Activated CD4-positive, CD25-positive, alpha-beta regulatory T cell treated with anti-CD3 and anti-CD28 coated beads, Interleukin-2, amount 50 U/mL, for 16 hours (primary cell): ENCODE results near the gene ZP1.

Experiments
- DNase-seq: peaks from one replicate; pipeline ENCODE4 v3.0.0-alpha.2; 2020; ENCODE audit warnings: low read depth, low spot score

Gene ZP1

DNA sequence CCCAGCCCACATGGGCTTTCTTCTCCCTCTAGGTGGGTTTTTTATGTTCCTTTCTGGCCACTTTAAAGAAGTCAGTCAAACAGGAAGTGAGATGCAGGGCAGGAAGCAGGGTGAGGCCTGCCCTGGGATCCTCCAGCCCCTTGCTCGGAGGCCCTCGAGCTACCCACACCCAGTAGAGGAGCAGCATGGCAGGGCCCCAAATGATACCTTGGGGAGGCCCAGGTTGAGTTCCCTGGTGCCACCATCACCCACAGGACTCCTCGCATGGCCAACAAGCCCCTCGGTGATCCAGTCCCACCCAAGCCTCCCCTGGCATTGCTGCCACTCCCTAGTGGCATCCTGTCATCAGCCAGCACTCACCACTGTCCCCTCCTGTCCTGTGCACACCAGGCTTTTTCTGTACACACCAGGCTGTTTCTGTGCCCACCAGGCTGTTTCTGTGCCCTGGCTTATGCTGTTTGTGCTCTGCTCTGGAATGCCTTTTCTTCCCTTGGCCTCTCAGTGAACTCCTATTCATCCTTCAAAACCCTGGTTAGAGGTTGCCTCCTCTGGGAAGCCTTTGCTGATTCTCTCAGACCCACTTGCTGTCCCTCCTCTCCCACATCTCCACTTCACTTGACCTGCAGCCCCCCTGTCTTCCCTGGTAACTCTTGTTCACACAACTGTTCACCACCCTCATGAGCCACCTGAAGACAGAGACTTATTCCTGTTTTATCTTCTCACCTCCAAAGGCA lies 8.4 kb upstream of the ZP1 start:
- DNase-seq: no peak

DNA sequence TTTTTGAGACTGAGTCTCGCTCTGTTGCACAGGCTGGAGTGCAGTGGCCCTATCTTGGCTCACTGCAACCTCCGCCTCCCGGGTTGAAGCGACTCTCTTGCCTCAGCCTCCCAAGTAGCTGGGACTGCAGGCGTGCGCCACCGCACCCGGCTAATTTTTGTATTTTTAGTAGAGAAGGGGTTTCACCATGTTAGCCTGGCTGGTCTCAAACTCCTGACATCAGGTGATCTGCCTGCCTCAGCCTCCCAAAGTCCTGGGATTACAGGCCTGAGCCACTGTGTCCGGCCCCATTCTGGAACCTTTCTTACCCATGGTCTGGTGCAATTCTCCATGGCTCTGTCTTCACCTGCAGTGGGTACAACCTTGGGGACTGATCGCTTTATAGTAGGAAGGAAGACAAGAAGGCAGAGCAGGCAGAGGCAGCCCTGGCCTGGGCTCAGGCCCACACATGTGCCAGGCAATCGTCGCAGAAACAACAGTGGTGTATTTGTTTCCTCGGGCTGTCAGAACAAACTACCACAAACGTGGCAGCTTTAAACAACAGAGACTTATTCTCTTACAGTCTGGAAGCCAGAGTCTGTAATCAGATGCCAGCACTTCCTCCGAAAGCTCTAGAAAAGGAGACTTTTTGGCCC lies 7.6 kb upstream of the ZP1 start:
- DNase-seq: no peak

DNA sequence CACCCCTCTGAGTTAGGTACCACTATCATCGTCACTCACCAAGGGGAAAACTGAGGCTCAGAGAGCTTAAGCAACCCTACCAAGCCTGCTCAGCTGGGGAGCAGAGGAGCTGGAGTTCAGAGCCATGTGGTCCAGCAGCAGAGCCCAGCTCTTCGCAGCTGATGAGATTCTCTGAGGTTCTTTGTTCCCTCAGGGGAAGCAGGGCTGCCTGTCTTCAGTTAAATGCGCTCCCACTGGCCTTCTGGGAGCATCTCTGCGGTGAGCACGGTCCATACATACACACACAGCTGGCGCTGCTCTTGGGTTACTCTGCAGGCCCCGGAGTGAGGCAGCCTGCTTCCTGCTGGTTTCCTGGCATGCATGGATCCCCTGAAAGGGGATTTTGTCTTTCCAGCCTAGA lies 6.4 kb upstream of the ZP1 start:
- DNase-seq: no peak

DNA sequence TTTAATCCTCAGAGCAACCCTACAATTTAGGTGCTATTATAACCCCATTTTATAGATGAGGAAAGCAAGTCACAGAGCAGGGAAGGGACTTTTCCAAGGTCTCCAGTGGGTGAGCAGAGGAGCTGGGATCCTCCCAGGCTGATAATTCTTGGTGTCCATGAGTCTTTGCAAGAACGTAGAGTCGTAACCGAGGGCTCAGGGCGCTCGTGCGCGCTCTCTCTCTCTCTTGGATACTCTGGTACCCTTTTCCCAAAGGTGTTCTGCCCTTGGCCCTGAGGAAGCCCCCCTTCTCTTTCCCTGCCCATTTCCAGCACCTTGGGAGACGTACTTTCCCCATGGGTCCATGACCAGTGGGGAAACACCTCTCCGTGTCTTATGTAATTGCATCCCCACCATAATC lies 5.2 kb upstream of the ZP1 start:
- no peak for DNase-seq

DNA sequence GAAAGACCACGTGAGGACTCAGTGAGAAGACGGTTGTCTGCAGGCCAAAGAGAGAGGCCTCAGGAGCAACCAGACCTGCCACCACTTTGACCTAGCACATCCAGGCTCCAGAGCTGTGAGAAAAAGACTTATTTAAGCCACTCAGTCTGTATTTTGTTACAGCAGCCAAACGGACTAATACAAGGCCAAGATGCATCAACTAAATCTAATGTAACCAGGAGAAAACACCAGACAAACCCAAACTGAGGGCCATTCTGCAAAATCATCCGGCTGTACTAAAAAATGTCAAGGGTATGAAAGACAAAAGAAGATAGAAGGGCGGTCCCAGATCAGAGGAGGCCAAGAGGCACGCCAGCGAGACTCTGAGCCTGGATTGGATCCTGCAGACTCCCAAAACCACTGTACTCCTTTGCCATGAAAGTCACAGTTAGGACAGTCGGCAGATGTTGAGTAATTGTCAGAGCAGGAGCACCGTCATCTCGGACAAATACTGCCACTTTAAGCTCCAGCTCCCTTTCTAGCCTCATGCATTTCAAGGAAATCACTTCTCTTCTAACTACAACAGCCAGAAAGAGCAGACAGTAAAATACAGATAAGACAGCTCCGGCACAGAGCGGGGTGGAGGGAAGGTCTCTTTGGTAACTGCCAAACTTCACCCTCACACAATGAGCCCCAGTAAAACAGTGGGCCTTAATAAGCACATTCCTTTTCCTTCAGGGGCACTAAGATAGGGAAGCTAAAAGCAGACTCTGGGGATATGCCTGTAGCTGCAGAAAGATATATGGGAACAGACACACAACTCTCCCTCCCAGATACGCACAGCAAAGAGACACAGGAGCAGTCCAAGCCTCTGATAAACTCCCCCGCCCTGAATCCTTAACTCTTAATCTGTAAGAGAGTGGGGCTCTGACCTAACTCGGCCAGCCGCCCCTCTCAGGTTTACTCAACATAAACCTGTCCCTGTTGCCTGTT lies 3.5 kb upstream of the ZP1 start:
- DNase-seq: no peak

DNA sequence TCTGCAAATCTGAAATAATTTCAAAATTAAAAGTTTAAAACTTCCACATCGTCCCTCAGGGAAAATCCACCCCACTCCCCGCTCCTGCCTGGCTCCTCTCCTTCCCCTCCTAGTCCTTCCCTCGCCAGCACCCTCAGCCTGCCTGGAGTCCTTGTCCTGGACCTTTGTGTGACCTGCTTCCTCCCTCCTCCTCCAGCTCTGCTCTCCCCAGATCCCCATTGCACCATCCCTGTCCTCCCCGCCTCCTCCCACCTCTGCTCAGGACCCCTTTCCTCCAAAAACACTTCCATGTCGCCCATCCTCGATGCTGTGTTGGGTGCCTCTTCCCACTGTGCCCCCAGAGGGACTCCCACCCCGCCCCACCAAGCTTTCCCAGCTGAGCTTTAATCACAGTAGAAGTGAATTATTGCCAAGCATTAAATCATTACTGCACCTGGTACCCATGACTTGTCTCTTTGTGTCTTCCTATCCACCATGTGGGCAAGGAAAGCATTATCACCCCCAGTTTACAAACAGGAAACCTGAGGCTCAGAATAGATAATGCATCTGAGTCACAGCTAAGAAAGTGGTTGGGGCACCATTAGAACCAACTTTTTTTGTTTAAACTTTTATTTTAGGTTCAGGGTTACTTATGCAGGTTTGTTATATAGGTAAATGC lies 2.4 kb upstream of the ZP1 start:
- no peak for DNase-seq

DNA sequence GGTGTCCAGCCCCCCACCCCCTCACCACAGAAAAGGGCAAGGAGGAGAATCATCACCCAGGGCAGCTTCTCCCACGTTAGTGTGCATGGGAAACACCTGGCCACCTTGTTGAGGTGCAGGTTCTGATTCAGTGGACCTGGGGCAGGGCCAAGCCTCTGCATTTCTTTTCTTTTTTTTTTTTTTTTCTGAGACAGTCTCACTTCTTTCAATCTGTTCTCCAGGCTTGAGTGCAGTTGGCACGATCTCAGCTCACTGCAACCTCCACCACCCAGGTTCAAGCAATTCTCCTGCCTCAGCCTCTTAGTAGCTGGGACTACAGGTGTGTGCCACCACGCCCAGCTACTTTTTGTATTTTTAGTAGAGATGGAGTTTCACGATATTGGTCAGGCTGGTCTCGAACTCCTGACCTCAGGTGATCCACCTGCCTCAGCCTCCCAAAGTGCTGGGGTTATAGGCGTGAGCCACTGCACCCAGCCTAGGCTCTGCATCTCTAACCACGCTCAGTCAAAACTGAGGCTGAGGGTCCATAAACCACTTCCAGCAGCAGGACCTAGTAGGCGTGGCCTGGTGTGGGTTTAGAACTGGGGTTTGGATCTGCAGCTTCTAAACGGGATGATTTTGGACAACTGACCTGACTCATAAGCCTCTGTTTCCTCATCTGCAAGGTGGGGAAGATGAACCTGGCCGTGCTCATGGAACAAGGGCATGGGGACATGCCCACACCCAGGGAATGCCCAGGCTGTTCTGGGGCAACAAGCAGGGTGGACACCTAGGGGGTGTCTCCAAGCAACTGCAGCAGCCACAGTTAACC lies 734 bp downstream of the ZP1 start:
- no peak for DNase-seq

DNA sequence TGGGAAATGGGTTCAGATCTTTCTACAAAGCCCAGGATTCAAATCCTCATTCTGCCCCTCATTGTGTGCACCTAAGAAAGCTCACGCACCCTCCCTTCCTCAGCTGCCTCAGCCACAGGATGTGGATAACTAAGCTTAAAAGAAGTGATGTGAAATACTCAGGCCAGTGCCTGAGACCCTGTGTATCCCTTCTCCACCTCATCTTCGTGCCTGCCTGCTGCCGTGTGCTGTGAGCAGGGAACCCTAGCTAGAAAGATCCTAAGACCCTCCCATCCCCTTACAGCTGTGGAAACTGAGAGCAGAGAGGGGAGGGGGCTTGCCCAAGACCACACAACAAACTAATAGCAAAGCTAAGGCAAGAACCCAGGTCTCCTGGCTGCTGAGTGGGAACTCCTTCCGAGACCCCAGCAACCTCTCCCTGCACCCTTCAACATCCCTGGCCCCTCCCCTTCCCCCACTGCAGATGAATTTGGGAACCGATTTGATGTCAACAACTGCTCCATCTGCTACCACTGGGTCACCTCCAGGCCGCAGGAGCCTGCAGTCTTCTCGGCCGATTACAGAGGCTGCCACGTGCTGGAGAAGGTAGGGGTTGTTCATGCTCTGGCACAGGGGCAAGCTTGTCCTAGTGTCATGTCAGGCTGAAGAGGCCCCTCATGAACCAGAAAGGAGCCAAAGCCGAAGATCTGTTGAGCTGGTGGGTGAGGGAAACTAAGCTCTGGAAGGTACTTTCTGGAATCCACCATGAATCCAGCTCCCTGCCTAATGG lies 1.5 kb downstream of the ZP1 start:
- no peak for DNase-seq

DNA sequence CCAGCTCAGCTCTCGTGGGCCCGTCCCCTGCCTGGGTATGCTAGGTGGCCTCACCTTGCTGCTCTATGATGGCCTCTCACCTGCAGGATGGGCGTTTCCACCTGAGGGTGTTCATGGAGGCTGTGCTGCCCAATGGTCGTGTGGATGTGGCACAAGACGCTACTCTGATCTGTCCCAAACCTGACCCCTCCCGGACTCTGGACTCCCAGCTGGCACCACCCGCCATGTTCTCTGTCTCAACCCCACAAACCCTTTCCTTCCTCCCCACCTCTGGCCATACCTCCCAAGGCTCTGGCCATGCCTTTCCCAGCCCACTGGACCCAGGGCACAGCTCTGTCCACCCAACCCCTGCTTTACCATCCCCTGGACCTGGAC lies 2.1 kb downstream of the ZP1 start:
- DNase-seq: no peak

DNA sequence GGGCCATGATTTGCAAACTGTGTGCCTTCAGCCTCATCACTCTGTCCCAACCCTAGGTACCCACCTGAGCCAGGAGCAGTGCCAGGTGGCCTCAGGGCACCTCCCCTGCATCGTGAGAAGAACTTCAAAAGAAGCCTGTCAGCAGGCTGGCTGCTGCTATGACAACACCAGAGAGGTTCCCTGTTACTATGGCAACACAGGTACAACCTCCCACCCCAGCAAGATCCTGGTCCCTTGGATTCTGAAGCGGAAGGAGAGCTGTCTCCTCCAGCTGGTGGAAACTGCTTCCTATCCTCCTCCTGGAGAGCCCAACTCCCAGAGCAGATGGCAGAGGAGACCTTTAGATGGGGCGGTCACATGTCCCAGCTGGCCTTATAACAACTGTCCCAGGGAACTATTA lies 2.9 kb downstream of the ZP1 start:
- no peak for DNase-seq

DNA sequence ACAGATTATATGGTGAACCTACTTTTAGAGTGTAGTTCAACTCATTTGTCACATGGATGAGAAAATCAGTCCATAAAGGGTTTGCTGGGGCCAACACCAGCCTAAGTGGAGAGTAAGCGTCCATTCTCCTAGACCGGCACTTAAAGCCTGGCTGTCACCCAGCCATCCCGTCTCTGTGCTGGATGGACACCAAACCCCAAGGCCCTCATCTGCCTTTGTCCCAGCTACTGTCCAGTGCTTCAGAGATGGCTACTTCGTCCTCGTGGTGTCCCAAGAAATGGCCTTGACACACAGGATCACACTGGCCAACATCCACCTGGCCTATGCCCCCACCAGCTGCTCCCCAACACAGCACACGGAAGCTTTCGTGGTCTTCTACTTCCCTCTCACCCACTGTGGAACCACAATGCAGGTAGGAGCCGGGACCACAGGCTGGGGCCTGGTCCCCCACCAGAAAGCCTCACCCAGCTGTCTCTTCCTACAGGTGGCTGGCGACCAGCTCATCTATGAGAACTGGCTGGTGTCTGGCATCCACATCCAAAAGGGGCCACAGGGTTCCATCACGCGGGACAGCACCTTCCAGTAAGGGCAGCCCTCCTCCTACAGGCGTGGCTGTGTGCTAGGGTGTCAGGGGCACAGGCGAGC lies 3.5 kb downstream of the ZP1 start:
- no peak for DNase-seq

DNA sequence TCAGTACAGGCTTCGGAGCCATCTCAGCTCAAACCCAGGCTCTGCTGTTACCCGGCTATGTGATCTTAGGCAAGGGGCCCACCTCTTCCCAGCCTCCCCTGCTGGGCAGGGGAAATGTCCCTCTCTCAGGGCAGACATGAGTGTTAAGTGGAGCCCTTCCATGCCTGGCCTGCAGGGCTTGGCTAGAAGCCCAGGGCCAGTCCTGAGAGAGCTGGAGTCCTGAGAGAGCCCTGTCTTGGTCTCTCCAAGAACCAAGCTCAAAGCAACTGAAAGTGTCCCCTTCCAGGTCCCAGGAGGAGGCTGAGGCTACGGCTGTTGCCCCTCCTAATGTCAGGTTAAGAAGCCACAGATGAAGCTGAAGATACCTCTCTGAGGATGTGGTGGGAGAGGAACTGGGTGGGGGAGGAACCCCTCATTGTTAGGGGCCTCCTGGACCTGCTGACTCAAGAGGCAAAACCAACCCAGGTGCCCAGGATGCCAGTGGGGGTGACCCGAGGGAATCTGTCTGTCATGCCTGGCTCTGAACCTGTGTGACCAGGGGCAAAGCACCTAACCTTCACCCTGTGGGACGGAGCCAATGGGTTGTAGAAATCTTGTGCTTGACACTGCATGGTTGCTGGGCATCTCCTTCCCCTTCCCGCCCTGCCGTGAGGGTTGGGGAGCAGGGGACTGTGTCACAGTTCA lies 4.2 kb downstream of the ZP1 start:
- no peak for DNase-seq

DNA sequence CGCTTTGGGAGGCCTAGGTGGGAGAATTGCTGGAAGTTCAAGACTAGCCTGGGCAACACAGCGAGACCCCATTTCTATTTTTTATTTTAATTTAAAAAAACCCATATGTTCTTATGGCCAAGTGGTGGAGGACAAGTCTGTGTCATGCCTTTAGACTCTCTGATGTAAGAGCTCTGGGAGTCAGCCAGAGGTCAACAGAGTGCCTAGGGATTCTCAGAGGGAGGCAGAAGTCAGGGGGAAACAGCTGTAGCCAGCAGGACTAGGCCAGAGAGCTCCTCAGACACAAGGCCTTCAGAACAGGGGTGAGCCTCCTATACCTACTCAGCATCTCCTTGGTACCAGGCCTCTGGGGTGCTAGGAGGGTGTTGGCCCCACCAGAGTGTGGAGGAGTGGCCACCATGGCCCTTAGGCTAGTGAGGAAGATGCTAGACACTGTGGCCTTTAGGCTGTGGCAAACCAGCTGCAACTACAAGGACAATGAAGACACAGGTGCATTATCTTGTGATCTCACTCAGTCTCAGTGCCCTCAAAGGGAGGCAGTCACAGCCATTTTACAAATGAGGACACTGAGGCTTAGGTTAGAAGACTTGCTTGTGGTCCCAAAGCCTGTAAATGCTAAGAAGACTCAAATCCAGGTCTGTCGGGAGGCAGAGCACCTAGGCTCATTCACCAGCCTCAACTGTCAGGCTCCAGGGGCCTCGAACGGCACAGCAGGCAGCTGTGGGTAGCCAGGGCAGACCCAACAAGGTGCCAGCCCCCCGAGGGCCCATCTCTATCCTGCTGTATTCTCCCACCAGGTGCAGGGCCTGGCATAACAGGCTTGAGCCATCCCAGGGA lies 5.0 kb downstream of the ZP1 start:
- DNase-seq: no peak

DNA sequence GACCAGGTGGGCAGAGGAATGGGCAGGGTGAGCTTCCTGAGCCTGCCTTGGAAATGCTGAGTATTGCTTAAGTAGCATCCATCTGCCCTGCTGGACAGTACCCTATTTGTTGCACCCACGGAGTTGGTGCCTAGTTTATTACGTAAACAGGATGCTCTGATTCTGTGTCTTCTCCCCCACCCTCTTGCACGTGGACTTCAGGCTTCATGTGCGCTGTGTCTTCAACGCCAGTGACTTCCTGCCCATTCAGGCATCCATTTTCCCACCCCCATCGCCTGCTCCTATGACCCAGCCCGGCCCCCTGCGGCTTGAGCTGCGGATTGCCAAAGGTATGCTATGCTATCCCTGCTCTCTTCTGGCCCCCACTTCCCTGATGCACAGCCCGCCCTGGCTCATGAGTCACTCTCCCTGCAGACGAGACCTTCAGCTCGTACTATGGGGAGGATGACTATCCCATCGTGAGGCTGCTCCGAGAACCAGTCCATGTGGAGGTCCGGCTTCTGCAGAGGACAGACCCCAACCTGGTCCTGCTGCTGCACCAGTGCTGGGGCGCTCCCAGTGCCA lies 5.7 kb downstream of the ZP1 start:
- no peak for DNase-seq

DNA sequence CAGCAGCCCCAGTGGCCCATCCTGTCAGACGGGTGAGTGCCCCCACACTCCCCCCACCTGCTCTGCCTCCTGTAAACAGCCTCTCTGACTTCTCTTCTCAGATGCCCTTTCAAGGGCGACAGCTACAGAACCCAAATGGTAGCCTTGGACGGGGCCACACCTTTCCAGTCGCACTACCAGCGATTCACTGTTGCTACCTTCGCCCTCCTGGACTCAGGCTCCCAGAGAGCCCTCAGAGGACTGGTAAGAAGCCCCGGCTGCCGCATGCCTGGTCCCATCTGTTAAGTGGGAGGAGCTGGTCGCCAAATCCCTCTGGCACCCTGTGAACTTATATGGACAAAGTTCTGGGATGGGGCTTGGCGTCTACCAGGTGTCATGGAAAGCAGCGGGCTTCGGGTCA lies 6.2 kb downstream of the ZP1 start:
- DNase-seq: no peak

DNA sequence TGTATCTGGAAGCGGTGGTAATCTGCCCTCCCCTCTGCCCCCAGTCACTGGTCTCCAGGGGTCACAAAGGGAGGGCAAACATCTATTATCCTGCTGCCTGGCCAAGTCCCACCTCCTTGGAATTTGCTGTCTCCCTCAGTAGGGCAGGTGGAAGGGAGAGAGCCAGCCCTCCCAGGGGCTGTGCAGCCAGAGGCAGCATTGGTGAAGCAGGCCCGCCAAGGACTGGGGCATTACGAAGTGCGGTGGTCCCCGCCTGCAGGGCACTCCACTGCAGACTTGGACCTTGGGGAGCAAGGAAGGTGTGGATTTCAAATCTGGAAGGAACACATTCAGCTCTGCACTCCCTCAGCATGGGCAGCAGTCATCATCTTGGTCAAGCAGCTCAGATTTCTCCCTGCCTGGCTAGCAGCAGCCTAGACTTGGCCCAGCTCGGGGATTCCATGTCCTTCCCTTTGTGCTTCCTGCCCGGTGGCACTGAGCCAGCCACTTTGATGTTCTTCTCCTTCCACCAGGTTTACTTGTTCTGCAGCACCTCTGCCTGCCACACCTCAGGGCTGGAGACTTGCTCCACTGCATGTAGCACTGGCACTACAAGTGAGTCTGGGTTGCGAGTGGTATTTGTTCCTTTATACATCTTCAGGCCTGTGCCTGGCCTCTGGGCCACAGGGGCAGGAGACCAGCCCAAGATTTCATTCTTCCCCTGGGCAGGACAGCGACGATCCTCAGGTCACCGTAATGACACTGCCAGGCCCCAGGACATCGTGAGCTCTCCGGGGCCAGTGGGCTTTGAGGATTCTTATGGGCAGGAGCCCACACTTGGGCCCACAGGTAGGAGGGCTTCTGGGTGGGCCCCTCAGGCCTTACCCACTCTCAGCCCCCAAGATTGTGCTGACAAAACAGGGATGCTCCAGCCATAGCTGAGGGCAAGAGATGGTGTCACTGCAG lies 7.4 kb downstream of the ZP1 start:
- DNase-seq: no peak
